ENCODE measurements around the gene CLEC3B.

The CLEC3B gene

GRCh38 chr3:45002139-45002660 is 23.9 kb upstream of the CLEC3B start:
- FAIRE-seq (no peak), DNase-seq (ENCODE audit: insufficient read length, low spot score) (no peak)
- TF ChIP-seq SPI1 (IDR thresholded peaks at IDR 0.05; ENCODE audit: low read depth, low read length), result no peak
- TF ChIP-seq POLR2A (IDR thresholded peaks at IDR 0.05; ENCODE audit: low read depth, low read length), result no peak

GRCh38 chr3:45002720-45003119 is 23.4 kb upstream of the CLEC3B start:
- TF ChIP-seq POLR2AphosphoS5 (IDR thresholded peaks at IDR 0.05; ENCODE audit: low read depth, low read length) (no peak), TAF1 (IDR thresholded peaks at IDR 0.05; ENCODE audit: low read depth, low read length) (no peak), SPI1 (IDR thresholded peaks at IDR 0.05; ENCODE audit: low read depth, low read length) (no peak), POLR2A (IDR thresholded peaks at IDR 0.05; ENCODE audit: low read depth, low read length) (no peak), POU2F2 (IDR thresholded peaks at IDR 0.05; ENCODE audit: low read depth, low read length) (no peak), PAX5 (IDR thresholded peaks at IDR 0.05; ENCODE audit: insufficient read depth, low read length, severe bottlenecking) (no peak)
- DNase-seq (ENCODE audit: insufficient read length, low spot score) (no peak), FAIRE-seq (no peak)

GRCh38 chr3:45003406-45003805 is 22.7 kb upstream of the CLEC3B start:
- no peak for TF ChIP-seq PAX5 (IDR thresholded peaks at IDR 0.05; ENCODE audit: insufficient read depth, low read length, severe bottlenecking)
- TF ChIP-seq POLR2AphosphoS5 (IDR thresholded peaks at IDR 0.05; ENCODE audit: low read depth, low read length), result no peak
- TF ChIP-seq SPI1 (IDR thresholded peaks at IDR 0.05; ENCODE audit: low read depth, low read length), result no peak
- TF ChIP-seq TAF1 (IDR thresholded peaks at IDR 0.05; ENCODE audit: low read depth, low read length), result no peak
- TF ChIP-seq POU2F2 (IDR thresholded peaks at IDR 0.05; ENCODE audit: low read depth, low read length), result no peak
- no peak for TF ChIP-seq POLR2A (IDR thresholded peaks at IDR 0.05; ENCODE audit: low read depth, low read length)
- DNase-seq (ENCODE audit: insufficient read length, low spot score), result no peak
- no peak for FAIRE-seq

- DNase-seq (ENCODE audit: insufficient read length, low spot score) (no peak), FAIRE-seq (no peak)
- no peak for TF ChIP-seq POLR2A (IDR thresholded peaks at IDR 0.05; ENCODE audit: low read depth, low read length)
- no peak for TF ChIP-seq POU2F2 (IDR thresholded peaks at IDR 0.05; ENCODE audit: low read depth, low read length)
- TF ChIP-seq SPI1 (IDR thresholded peaks at IDR 0.05; ENCODE audit: low read depth, low read length), result no peak
- TF ChIP-seq PAX5 (IDR thresholded peaks at IDR 0.05; ENCODE audit: insufficient read depth, low read length, severe bottlenecking), result no peak
- no peak for TF ChIP-seq TAF1 (IDR thresholded peaks at IDR 0.05; ENCODE audit: low read depth, low read length)
- no peak for TF ChIP-seq POLR2AphosphoS5 (IDR thresholded peaks at IDR 0.05; ENCODE audit: low read depth, low read length)
Measured at GRCh38 chr3:45003859-45004258, 22.2 kb upstream of the CLEC3B start.

GRCh38 chr3:45007091-45007490 is 19.0 kb upstream of the CLEC3B start:
- no peak for FAIRE-seq

GRCh38 chr3:45008117-45008516 is 18.0 kb upstream of the CLEC3B start:
- TF ChIP-seq POLR2AphosphoS5 (IDR thresholded peaks at IDR 0.05; ENCODE audit: low read depth, low read length) (no peak), SPI1 (IDR thresholded peaks at IDR 0.05; ENCODE audit: low read depth, low read length) (no peak), TAF1 (IDR thresholded peaks at IDR 0.05; ENCODE audit: low read depth, low read length) (no peak), POU2F2 (IDR thresholded peaks at IDR 0.05; ENCODE audit: low read depth, low read length) (no peak), PAX5 (IDR thresholded peaks at IDR 0.05; ENCODE audit: insufficient read depth, low read length, severe bottlenecking) (no peak), POLR2A (IDR thresholded peaks at IDR 0.05; ENCODE audit: low read depth, low read length) (no peak)
- FAIRE-seq (no peak), DNase-seq (ENCODE audit: insufficient read length, low spot score) (no peak)

More at GRCh38 chr3:45007091-45007490, 19.0 kb upstream of the CLEC3B start:
- DNase-seq (ENCODE audit: insufficient read length, low spot score), result no peak
- no peak for TF ChIP-seq POLR2AphosphoS5 (IDR thresholded peaks at IDR 0.05; ENCODE audit: low read depth, low read length)
- no peak for TF ChIP-seq POLR2A (IDR thresholded peaks at IDR 0.05; ENCODE audit: low read depth, low read length)
- TF ChIP-seq PAX5 (IDR thresholded peaks at IDR 0.05; ENCODE audit: insufficient read depth, low read length, severe bottlenecking), result no peak
- TF ChIP-seq SPI1 (IDR thresholded peaks at IDR 0.05; ENCODE audit: low read depth, low read length), result no peak
- no peak for TF ChIP-seq TAF1 (IDR thresholded peaks at IDR 0.05; ENCODE audit: low read depth, low read length)
- TF ChIP-seq POU2F2 (IDR thresholded peaks at IDR 0.05; ENCODE audit: low read depth, low read length), result no peak

- FAIRE-seq (no peak), DNase-seq (ENCODE audit: insufficient read length, low spot score) (no peak)
- TF ChIP-seq POLR2AphosphoS5 (IDR thresholded peaks at IDR 0.05; ENCODE audit: low read depth, low read length), result no peak
- no peak for TF ChIP-seq TAF1 (IDR thresholded peaks at IDR 0.05; ENCODE audit: low read depth, low read length)
- no peak for TF ChIP-seq SPI1 (IDR thresholded peaks at IDR 0.05; ENCODE audit: low read depth, low read length)
- no peak for TF ChIP-seq PAX5 (IDR thresholded peaks at IDR 0.05; ENCODE audit: insufficient read depth, low read length, severe bottlenecking)
- no peak for TF ChIP-seq POU2F2 (IDR thresholded peaks at IDR 0.05; ENCODE audit: low read depth, low read length)
- TF ChIP-seq POLR2A (IDR thresholded peaks at IDR 0.05; ENCODE audit: low read depth, low read length), result no peak
Measured at GRCh38 chr3:45009868-45010267, 16.2 kb upstream of the CLEC3B start.

GRCh38 chr3:45010811-45011333 is 15.2 kb upstream of the CLEC3B start:
- FAIRE-seq (no peak), DNase-seq (ENCODE audit: insufficient read length, low spot score) (no peak)
- TF ChIP-seq POLR2A (IDR thresholded peaks at IDR 0.05; ENCODE audit: low read depth, low read length) (no peak), PAX5 (IDR thresholded peaks at IDR 0.05; ENCODE audit: insufficient read depth, low read length, severe bottlenecking) (no peak), POLR2AphosphoS5 (IDR thresholded peaks at IDR 0.05; ENCODE audit: low read depth, low read length) (no peak), POU2F2 (IDR thresholded peaks at IDR 0.05; ENCODE audit: low read depth, low read length) (no peak), TAF1 (IDR thresholded peaks at IDR 0.05; ENCODE audit: low read depth, low read length) (no peak), SPI1 (IDR thresholded peaks at IDR 0.05; ENCODE audit: low read depth, low read length) (no peak)

GRCh38 chr3:45011756-45012508 is 14.2 kb upstream of the CLEC3B start:
- TF ChIP-seq POLR2AphosphoS5 (IDR thresholded peaks at IDR 0.05; ENCODE audit: low read depth, low read length), result no peak
- no peak for TF ChIP-seq TAF1 (IDR thresholded peaks at IDR 0.05; ENCODE audit: low read depth, low read length)
- no peak for TF ChIP-seq POU2F2 (IDR thresholded peaks at IDR 0.05; ENCODE audit: low read depth, low read length)
- no peak for TF ChIP-seq POLR2A (IDR thresholded peaks at IDR 0.05; ENCODE audit: low read depth, low read length)
- TF ChIP-seq SPI1 (IDR thresholded peaks at IDR 0.05; ENCODE audit: low read depth, low read length), result peak; percentile 89
- DNase-seq (ENCODE audit: insufficient read length, low spot score) (no peak), FAIRE-seq (no peak)

Measured in GM12891 (cell line).